GM18502 (cell line): ENCODE measurements around the gene PLP2.
"Not testable (repeated sequence)": the region's sequence is repeated elsewhere in the genome, so short reads cannot be mapped to it uniquely, and the experiment has no call there.

Experiments used
- ATAC-seq: cut with Tn5 transposase; IDR thresholded peaks from one replicate; pipeline ENCODE4 v1.9.1; 2021; ENCODE audit warnings: mild to moderate bottlenecking; ENCODE audit not compliant: unreplicated experiment, poor library complexity

PLP2 gene

GRCh38 chrX:49162620-49163019, 9.1 kb upstream of the PLP2 start, which contains the start of gene MAGIX:
Gene MAGIX (plus strand): TSS chrX:49162758. CDS start chrX:49162890, 132 bp downstream.
- no peak for ATAC-seq

GRCh38 chrX:49163555-49164419, 7.9 kb upstream of the PLP2 start:
- ATAC-seq: peak; percentile 48

GRCh38 chrX:49164589-49165360, 6.9 kb upstream of the PLP2 start:
- no peak for ATAC-seq

- ATAC-seq: peak; percentile 48
Observed at GRCh38 chrX:49165901-49166881, 5.5 kb upstream of the PLP2 start.

GRCh38 chrX:49166914-49167739, 4.6 kb upstream of the PLP2 start:
- ATAC-seq: peak; percentile 30

GRCh38 chrX:49167740-49168108, 4.0 kb upstream of the PLP2 start:
- ATAC-seq: no peak

- ATAC-seq: peak; percentile 72
Observed at GRCh38 chrX:49172280-49172780, 632 bp downstream of the PLP2 start.

- not testable (repeated sequence) for ATAC-seq
Observed at GRCh38 chrX:49173544-49173943, 1.8 kb downstream of the PLP2 start.

- no peak for ATAC-seq
Observed at GRCh38 chrX:49174723-49175122, 3.0 kb downstream of the PLP2 start.

- no peak for ATAC-seq
Observed at GRCh38 chrX:49175435-49176274, 4.0 kb downstream of the PLP2 start.

GRCh38 chrX:49176421-49177326, 5.0 kb downstream of the PLP2 start:
- ATAC-seq: no peak

- no peak for ATAC-seq
Observed at GRCh38 chrX:49177338-49177833, 5.7 kb downstream of the PLP2 start.

GRCh38 chrX:49177873-49178480, 6.3 kb downstream of the PLP2 start:
- ATAC-seq: no peak

- no peak for ATAC-seq
Observed at GRCh38 chrX:49178537-49178936, 6.8 kb downstream of the PLP2 start.

GRCh38 chrX:49179358-49179757, 7.7 kb downstream of the PLP2 start:
- ATAC-seq: no peak

GRCh38 chrX:49183701-49184281, 12.1 kb downstream of the PLP2 start:
- ATAC-seq: no peak
